HCT116 (cell line): ENCODE data around the gene ABLIM1. TPM values are rescaled to one million over a fixed set of nuclear protein-coding genes. Genes with fewer than 3 reads are reported as not detected.

Experiments
- ATAC-seq: fragments of 200-7000 bp; cut with Tn5 transposase; 2 replicates; pipeline ENCODE4 v1.9.1; 2020; ENCODE audit warnings: mild to moderate bottlenecking, moderate library complexity
- BruUV-seq: library from RNA; stranded (reverse); fragments of 400-500 nt; replicated peaks from 2 replicates; lab custom pipeline; 2021; lab: Mats Ljungman, UMichigan
- CTCF ChIA-PET: fragments of 300-600 bp; sonication (Branson Sonifier 250); formaldehyde crosslinking; loops from one replicate; lab custom pipeline; 2021; ENCODE audit warnings: antibody characterized with exemption; lab: Charles Lee
- POLR2A ChIA-PET: fragments of 300-600, 350-600 bp; sonication (Branson Sonifier 250); formaldehyde crosslinking; loops from one replicate; lab custom pipeline; 2021; ENCODE audit warnings: antibody characterized with exemption; lab: Charles Lee
- RAD21 ChIA-PET, 2 experiments: fragments of 300-600 bp; sonication (Branson Sonifier 250); formaldehyde crosslinking; loops; one replicate each; lab custom pipeline; 2023; ENCODE audit warnings: low total read pairs in 2 of 2; ENCODE audit not compliant: uncharacterized antibody in 2 of 2, unreplicated experiment in 2 of 2, low non-redundant PET in 1 of 2; lab: Charles Lee
- DNase-seq: peaks from one replicate; pipeline ENCODE4 v3.0.0-alpha.2; 2010; ENCODE audit warnings: low read depth, low spot score
- H2AFZ ChIP-seq: fragments of 200-600 bp; shearing (Covaris generic), sonication (generic); 2 replicates; pipeline ENCODE4 v1.6.1; 2017; ENCODE audit warnings: low read depth, mixed run types, mixed read lengths, antibody characterized with exemption, low read length; ENCODE audit not compliant: poor library complexity, severe bottlenecking
- H3K27ac ChIP-seq: 2 replicates; pipeline ENCODE4 v1.5.1; 2012; ENCODE audit warnings: low read depth, low read length
- H3K27me3 ChIP-seq: fragments of 200-600 bp; sonication (generic); 2 replicates; pipeline ENCODE4 v1.6.1; 2016; ENCODE audit warnings: mixed run types, low read length, mixed read lengths; ENCODE audit not compliant: insufficient read depth
- H3K36me3 ChIP-seq, 2 experiments: fragments of 200-500 bp in 1 of 2; fragments of 200-600 bp in 1 of 2; sonication (Bioruptor generic) in 1 of 2; sonication (generic) in 1 of 2; 2 replicates each; pipeline versions ENCODE4 v1.5.1 to v1.6.1; 2014 to 2016; ENCODE audit warnings: low read length in 2 of 2, inconsistent platforms in 1 of 2, mixed read lengths in 1 of 2, mixed run types in 1 of 2; ENCODE audit not compliant: insufficient read depth in 2 of 2, control insufficient read depth in 1 of 2
- H3K4me1 ChIP-seq, 2 experiments: fragments of 200-600 bp in 1 of 2; sonication (generic) in 1 of 2; 2 replicates each; pipeline versions ENCODE4 v1.5.1 to v1.6.1; 2012 to 2017; ENCODE audit warnings: low read length in 2 of 2, inconsistent platforms in 1 of 2, mild to moderate bottlenecking in 1 of 2, mixed read lengths in 1 of 2, mixed run types in 1 of 2, moderate library complexity in 1 of 2; ENCODE audit not compliant: insufficient read depth in 2 of 2, control insufficient read depth in 1 of 2
- H3K4me2 ChIP-seq: fragments of 200-600 bp; sonication (generic); 2 replicates; pipeline ENCODE4 v1.6.1; 2017; ENCODE audit warnings: mixed run types, low read length, mixed read lengths
- H3K4me3 ChIP-seq, 2 experiments: fragments of 200-600 bp in 1 of 2; sonication (generic) in 1 of 2; replicated peaks in 1 of 2; 2 replicates each; pipeline ENCODE4 v1.5.1; 2011 to 2016; ENCODE audit warnings: low read length in 2 of 2, control low read depth in 1 of 2, low read depth in 1 of 2, mild to moderate bottlenecking in 1 of 2, mixed read lengths in 1 of 2, mixed run types in 1 of 2
- H3K79me2 ChIP-seq: fragments of 200-600 bp; sonication (generic); 2 replicates; pipeline ENCODE4 v1.6.1; 2017; ENCODE audit warnings: mild to moderate bottlenecking, mixed run types, low read length, moderate library complexity, mixed read lengths; ENCODE audit not compliant: insufficient read depth
- H3K9ac ChIP-seq: fragments of 200-600 bp; sonication (generic); 2 replicates; pipeline ENCODE4 v1.6.1; 2016; ENCODE audit warnings: low read length, mixed read lengths
- H3K9me2 ChIP-seq: fragments of 200-600 bp; sonication (generic), shearing (Covaris generic); 2 replicates; pipeline ENCODE4 v1.6.1; 2017; ENCODE audit warnings: mixed run types, mild to moderate bottlenecking, moderate library complexity; ENCODE audit not compliant: insufficient read depth
- H3K9me3 ChIP-seq, 2 experiments: fragments of 200-500 bp in 1 of 2; fragments of 200-600 bp in 1 of 2; sonication (Bioruptor generic) in 1 of 2; sonication (generic) in 1 of 2; 2 replicates each; pipeline ENCODE4 v1.6.1; 2014 to 2017; ENCODE audit warnings: low read length in 2 of 2, mixed read lengths in 2 of 2, inconsistent platforms in 1 of 2, low read depth in 1 of 2, mild to moderate bottlenecking in 1 of 2, mixed run types in 1 of 2, moderate library complexity in 1 of 2; ENCODE audit not compliant: control insufficient read depth in 1 of 2, insufficient read depth in 1 of 2
- H4K20me1 ChIP-seq: fragments of 200-600 bp; sonication (generic), shearing (Covaris generic); 2 replicates; pipeline ENCODE4 v1.6.1; 2017; ENCODE audit warnings: mixed run types, mild to moderate bottlenecking, moderate library complexity; ENCODE audit not compliant: insufficient read depth
- EGR1 ChIP-seq: IDR thresholded peaks from 2 replicates; pipeline ENCODE4 v1.6.1; 2012; ENCODE audit warnings: low read depth
- ELF1 ChIP-seq: IDR thresholded peaks from 2 replicates; pipeline ENCODE4 v1.6.1; 2012; ENCODE audit warnings: low read depth, borderline replicate concordance
- EZH2 ChIP-seq: fragments of 200-600 bp; sonication (generic); IDR thresholded peaks from 2 replicates; pipeline ENCODE4 v1.6.1; 2017; ENCODE audit warnings: antibody characterized with exemption, mixed run types
- EZH2phosphoT487 ChIP-seq: fragments of 200-600 bp; IDR thresholded peaks from 2 replicates; pipeline ENCODE4 v1.6.1; 2018; ENCODE audit warnings: antibody characterized with exemption, borderline replicate concordance
- FOSL1 ChIP-seq: IDR thresholded peaks from 2 replicates; pipeline ENCODE4 v1.6.1; 2012; ENCODE audit warnings: low read depth
- JUND ChIP-seq: IDR thresholded peaks from 2 replicates; pipeline ENCODE4 v1.6.1; 2012
- POLR2A ChIP-seq: IDR thresholded peaks from 2 replicates; pipeline ENCODE4 v1.7.0; 2011; ENCODE audit warnings: borderline replicate concordance; ENCODE audit not compliant: insufficient read depth, insufficient read length; ENCODE audit errors: extremely low read depth
- POLR2AphosphoS5 ChIP-seq: IDR thresholded peaks from 2 replicates; pipeline ENCODE4 v1.6.1; 2011; ENCODE audit warnings: mild to moderate bottlenecking, low read depth, low read length, moderate library complexity
- RAD21 ChIP-seq: IDR thresholded peaks from 2 replicates; pipeline ENCODE4 v1.6.1; 2012; ENCODE audit warnings: low read depth, mild to moderate bottlenecking
- SIN3A ChIP-seq: IDR thresholded peaks from 2 replicates; pipeline ENCODE4 v1.6.1; 2012; ENCODE audit warnings: low read depth
- SRF ChIP-seq: IDR thresholded peaks from 2 replicates; pipeline ENCODE4 v1.6.1; 2012; ENCODE audit warnings: low read depth
- TCF7L2 ChIP-seq: IDR thresholded peaks from 2 replicates; pipeline ENCODE4 v1.7.0; 2011; ENCODE audit warnings: borderline replicate concordance, inconsistent platforms; ENCODE audit not compliant: insufficient read depth, insufficient read length; ENCODE audit errors: extremely low read depth
- YY1 ChIP-seq: IDR thresholded peaks from 2 replicates; pipeline ENCODE4 v1.6.1; 2011; ENCODE audit warnings: low read length, low read depth, moderate library complexity, mild to moderate bottlenecking; ENCODE audit not compliant: insufficient replicate concordance; ENCODE audit errors: extremely low read depth
- ZFX ChIP-seq: fragments of 450-650 bp; IDR thresholded peaks from 2 replicates; pipeline ENCODE4 v1.6.1; 2017
- ZNF274 ChIP-seq: fragments of 200-500 bp; sonication (Bioruptor generic); IDR thresholded peaks from 2 replicates; pipeline ENCODE4 v1.6.1; 2014; ENCODE audit warnings: mild to moderate bottlenecking, low read depth, low read length, inconsistent platforms
- intact Hi-C: fragments of 100-400 bp; cut with micrococcal nuclease; formaldehyde crosslinking; loops from 2 replicates; pipeline ENCODE4 v1.10.0; 2022
- total RNA-seq: library from RNA; stranded (reverse); gene quantifications from one replicate; pipeline ENCODE4 v1.2.1, GENCODE V29; 2021; ENCODE audit not compliant: unreplicated experiment
- TF ChIP-seq, protein P1 (sequence below): IDR thresholded peaks from 2 replicates; pipeline ENCODE4 v1.6.1; 2012
- TF ChIP-seq, protein P2 (sequence below), 3 experiments: fragments of 200-600 bp in 1 of 3; sonication (generic) in 1 of 3; IDR thresholded peaks in 2 of 3; conservative IDR thresholded peaks in 1 of 3; 2 replicates each; pipeline ENCODE4 v1.5.1; 2012 to 2017; ENCODE audit warnings: low read depth in 2 of 3, low read length in 2 of 3, antibody characterized with exemption in 1 of 3, borderline replicate concordance in 1 of 3, control low read depth in 1 of 3, mild to moderate bottlenecking in 1 of 3, mixed read lengths in 1 of 3, mixed run types in 1 of 3, moderate library complexity in 1 of 3; ENCODE audit not compliant: insufficient read depth in 1 of 3
- TF ChIP-seq, protein P3 (sequence below): IDR thresholded peaks from 2 replicates; pipeline ENCODE4 v1.6.1; 2012; ENCODE audit warnings: low read depth
- TF ChIP-seq, protein P4 (sequence below): IDR thresholded peaks from 2 replicates; pipeline ENCODE4 v1.6.1; 2012

ABLIM1 gene
- total RNA-seq, 1 experiment from 2014 or later = 96.2 TPM

DNA sequence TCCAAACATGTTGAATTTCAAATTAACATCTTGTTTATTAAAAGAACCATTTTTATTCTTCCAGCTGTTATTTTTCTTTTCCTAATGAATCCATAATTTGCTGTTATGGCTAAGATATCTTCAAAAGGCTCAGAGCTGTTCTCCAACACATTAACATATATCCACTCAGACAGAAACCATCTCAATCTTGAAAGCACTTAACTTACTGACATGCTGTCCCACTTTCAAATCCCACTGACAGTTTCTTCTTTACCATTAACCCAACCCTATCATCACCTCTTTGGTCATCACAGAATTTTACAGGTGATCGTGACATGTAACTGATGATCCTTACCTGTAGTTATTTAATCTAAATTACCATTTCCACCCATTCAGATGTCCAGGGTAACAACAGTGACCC lies 178.2 kb downstream of the ABLIM1 start:
- Histone ChIP-seq H3K27ac (no peak overlapping the region), H3K79me2 (no peaks in the 10 kb centered on the region), H3K9me3 (no peaks in the 10 kb centered on the region), H2AFZ (no peak overlapping the region), H3K9me2 (no peaks in the 10 kb centered on the region), H3K9ac (no peak overlapping the region), H3K4me3 (no peak overlapping the region), H3K4me1 (no peaks in the 10 kb centered on the region), H3K4me2 (no peak overlapping the region), H3K36me3 (no peaks in the 10 kb centered on the region), H3K27me3 (no peaks in the 10 kb centered on the region), H4K20me1 (no peaks in the 10 kb centered on the region)
- ChIA-PET RAD21 (no interaction called here), CTCF (interaction anchor here (0.8 to 1.0 kb wide), 2 partner anchors 7 to 19 kb away, joined by 3 read pairs; no protein-coding TSS in a partner anchor), POLR2A (no interaction called here)
- BruUV-seq = no TSS peak
- intact Hi-C loops = no loop called here
- DNase-seq (no peak), ATAC-seq (no peak)
- TF ChIP-seq ZFX (no peak), POLR2AphosphoS5 (no peak), ZNF274 (no peak), TCF7L2 (no peak), RAD21 (no peak), EZH2phosphoT487 (no peak), ELF1 (no peak), JUND (no peak), FOSL1 (no peak), YY1 (no peak), POLR2A (no peak), EZH2 (no peak), SRF (no peak), EGR1 (no peak), SIN3A (no peak)
- TF ChIP-seq, protein P1, sequence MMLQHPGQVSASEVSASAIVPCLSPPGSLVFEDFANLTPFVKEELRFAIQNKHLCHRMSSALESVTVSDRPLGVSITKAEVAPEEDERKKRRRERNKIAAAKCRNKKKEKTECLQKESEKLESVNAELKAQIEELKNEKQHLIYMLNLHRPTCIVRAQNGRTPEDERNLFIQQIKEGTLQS = no peak
- TF ChIP-seq, protein P2, sequence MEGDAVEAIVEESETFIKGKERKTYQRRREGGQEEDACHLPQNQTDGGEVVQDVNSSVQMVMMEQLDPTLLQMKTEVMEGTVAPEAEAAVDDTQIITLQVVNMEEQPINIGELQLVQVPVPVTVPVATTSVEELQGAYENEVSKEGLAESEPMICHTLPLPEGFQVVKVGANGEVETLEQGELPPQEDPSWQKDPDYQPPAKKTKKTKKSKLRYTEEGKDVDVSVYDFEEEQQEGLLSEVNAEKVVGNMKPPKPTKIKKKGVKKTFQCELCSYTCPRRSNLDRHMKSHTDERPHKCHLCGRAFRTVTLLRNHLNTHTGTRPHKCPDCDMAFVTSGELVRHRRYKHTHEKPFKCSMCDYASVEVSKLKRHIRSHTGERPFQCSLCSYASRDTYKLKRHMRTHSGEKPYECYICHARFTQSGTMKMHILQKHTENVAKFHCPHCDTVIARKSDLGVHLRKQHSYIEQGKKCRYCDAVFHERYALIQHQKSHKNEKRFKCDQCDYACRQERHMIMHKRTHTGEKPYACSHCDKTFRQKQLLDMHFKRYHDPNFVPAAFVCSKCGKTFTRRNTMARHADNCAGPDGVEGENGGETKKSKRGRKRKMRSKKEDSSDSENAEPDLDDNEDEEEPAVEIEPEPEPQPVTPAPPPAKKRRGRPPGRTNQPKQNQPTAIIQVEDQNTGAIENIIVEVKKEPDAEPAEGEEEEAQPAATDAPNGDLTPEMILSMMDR (IDR thresholded peaks at IDR 0.05 in 2 of 3, conservative IDR thresholded peaks at IDR 0.05 in 1 of 3; ENCODE audit: borderline replicate concordance in 1 of 3, insufficient read depth in 1 of 3, low read depth in 2 of 3, low read length in 2 of 3) = no peak
- TF ChIP-seq, protein P3, sequence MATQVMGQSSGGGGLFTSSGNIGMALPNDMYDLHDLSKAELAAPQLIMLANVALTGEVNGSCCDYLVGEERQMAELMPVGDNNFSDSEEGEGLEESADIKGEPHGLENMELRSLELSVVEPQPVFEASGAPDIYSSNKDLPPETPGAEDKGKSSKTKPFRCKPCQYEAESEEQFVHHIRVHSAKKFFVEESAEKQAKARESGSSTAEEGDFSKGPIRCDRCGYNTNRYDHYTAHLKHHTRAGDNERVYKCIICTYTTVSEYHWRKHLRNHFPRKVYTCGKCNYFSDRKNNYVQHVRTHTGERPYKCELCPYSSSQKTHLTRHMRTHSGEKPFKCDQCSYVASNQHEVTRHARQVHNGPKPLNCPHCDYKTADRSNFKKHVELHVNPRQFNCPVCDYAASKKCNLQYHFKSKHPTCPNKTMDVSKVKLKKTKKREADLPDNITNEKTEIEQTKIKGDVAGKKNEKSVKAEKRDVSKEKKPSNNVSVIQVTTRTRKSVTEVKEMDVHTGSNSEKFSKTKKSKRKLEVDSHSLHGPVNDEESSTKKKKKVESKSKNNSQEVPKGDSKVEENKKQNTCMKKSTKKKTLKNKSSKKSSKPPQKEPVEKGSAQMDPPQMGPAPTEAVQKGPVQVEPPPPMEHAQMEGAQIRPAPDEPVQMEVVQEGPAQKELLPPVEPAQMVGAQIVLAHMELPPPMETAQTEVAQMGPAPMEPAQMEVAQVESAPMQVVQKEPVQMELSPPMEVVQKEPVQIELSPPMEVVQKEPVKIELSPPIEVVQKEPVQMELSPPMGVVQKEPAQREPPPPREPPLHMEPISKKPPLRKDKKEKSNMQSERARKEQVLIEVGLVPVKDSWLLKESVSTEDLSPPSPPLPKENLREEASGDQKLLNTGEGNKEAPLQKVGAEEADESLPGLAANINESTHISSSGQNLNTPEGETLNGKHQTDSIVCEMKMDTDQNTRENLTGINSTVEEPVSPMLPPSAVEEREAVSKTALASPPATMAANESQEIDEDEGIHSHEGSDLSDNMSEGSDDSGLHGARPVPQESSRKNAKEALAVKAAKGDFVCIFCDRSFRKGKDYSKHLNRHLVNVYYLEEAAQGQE = no peak
- TF ChIP-seq, protein P4, sequence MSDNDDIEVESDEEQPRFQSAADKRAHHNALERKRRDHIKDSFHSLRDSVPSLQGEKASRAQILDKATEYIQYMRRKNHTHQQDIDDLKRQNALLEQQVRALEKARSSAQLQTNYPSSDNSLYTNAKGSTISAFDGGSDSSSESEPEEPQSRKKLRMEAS = no peak
